ENCODE data around the gene GNG7. TPM values are rescaled to one million over a fixed set of nuclear protein-coding genes. Genes with fewer than 3 reads are reported as not detected.
"Not testable (repeated sequence)": the region's sequence is repeated elsewhere in the genome, so short reads cannot be mapped to it uniquely, and the experiment has no call there.

The GNG7 gene
- total RNA-seq, 1 donor from 2014 or later = 11.3 TPM

- Mint-ChIP-seq H3K4me1 (ENCODE audit: low read depth) (peaks cover 6% of the 10 kb centered on the region), H3K36me3 (ENCODE audit: insufficient read depth) (no peaks in the 10 kb centered on the region), H3K27me3 (peaks cover 33% of the 10 kb centered on the region), H3K9me3 (ENCODE audit: low read depth) (no peaks in the 10 kb centered on the region), H3K4me3 (ENCODE audit: low read depth) (peak overlapping the region; percentile 33), H3K27ac (no peak overlapping the region)
- no peak for TF ChIP-seq CTCF (IDR thresholded peaks at IDR 0.05; ENCODE audit: unreplicated experiment)
- no peak for DNase-seq (ENCODE audit: low spot score, unreplicated experiment)
Measured at GRCh38 chr19:2495130-2495641, 207.3 kb downstream of the GNG7 start.

GRCh38 chr19:2494447-2495129, 207.9 kb downstream of the GNG7 start:
- H3K9me3 Mint-ChIP-seq (ENCODE audit: low read depth) = no peaks in the 10 kb centered on the region
- peak; percentile 25 for DNase-seq (ENCODE audit: low spot score, unreplicated experiment)
- H3K36me3 Mint-ChIP-seq (ENCODE audit: insufficient read depth) = no peaks in the 10 kb centered on the region
- H3K27me3 Mint-ChIP-seq = peaks cover 32% of the 10 kb centered on the region
- no peak overlapping the region for H3K27ac Mint-ChIP-seq
- peaks cover 6% of the 10 kb centered on the region for H3K4me1 Mint-ChIP-seq (ENCODE audit: low read depth)
- TF ChIP-seq CTCF (IDR thresholded peaks at IDR 0.05; ENCODE audit: unreplicated experiment) = no peak
- H3K4me3 Mint-ChIP-seq (ENCODE audit: low read depth) = peak overlapping the region; percentile 67

- no peaks in the 10 kb centered on the region for H3K9me3 Mint-ChIP-seq (ENCODE audit: low read depth)
- no peak for DNase-seq (ENCODE audit: low spot score, unreplicated experiment)
- peaks cover 31% of the 10 kb centered on the region for H3K27me3 Mint-ChIP-seq
Measured at GRCh38 chr19:2494084-2494446, 208.4 kb downstream of the GNG7 start.

GRCh38 chr19:2493448-2493847, 209.0 kb downstream of the GNG7 start:
- not testable (repeated sequence) for H3K27ac Mint-ChIP-seq; H3K4me3 Mint-ChIP-seq (ENCODE audit: low read depth); H3K4me1 Mint-ChIP-seq (ENCODE audit: low read depth); H3K36me3 Mint-ChIP-seq (ENCODE audit: insufficient read depth); DNase-seq (ENCODE audit: low spot score, unreplicated experiment); H3K9me3 Mint-ChIP-seq (ENCODE audit: low read depth)
- H3K27me3 Mint-ChIP-seq = peaks cover 34% of the 10 kb centered on the region

More at GRCh38 chr19:2494084-2494446, 208.4 kb downstream of the GNG7 start:
- H3K36me3 Mint-ChIP-seq (ENCODE audit: insufficient read depth) = no peaks in the 10 kb centered on the region
- no peak for TF ChIP-seq CTCF (IDR thresholded peaks at IDR 0.05; ENCODE audit: unreplicated experiment)
- peaks cover 5% of the 10 kb centered on the region for H3K4me1 Mint-ChIP-seq (ENCODE audit: low read depth)
- peak overlapping the region; percentile 67 for H3K4me3 Mint-ChIP-seq (ENCODE audit: low read depth)
- H3K27ac Mint-ChIP-seq = no peak overlapping the region

- H3K9me3 Mint-ChIP-seq (ENCODE audit: low read depth) = no peaks in the 10 kb centered on the region
- H3K4me3 Mint-ChIP-seq (ENCODE audit: low read depth) = no peak overlapping the region
- no peaks in the 10 kb centered on the region for H3K36me3 Mint-ChIP-seq (ENCODE audit: insufficient read depth)
- TF ChIP-seq CTCF (IDR thresholded peaks at IDR 0.05; ENCODE audit: unreplicated experiment) = no peak
- H3K27ac Mint-ChIP-seq = no peak overlapping the region
- H3K27me3 Mint-ChIP-seq = peaks cover 38% of the 10 kb centered on the region
- H3K4me1 Mint-ChIP-seq (ENCODE audit: low read depth) = peaks cover 4% of the 10 kb centered on the region
- no peak for DNase-seq (ENCODE audit: low spot score, unreplicated experiment)
Measured at GRCh38 chr19:2492870-2493269, 209.6 kb downstream of the GNG7 start.
